Astrocyte of the spinal cord (primary cell): ENCODE results near the gene NEK2.
"Not testable (repeated sequence)": the region's sequence is repeated elsewhere in the genome, so short reads cannot be mapped to it uniquely, and the experiment has no call there.

Source experiments
- DNase-seq: peaks from one replicate; pipeline ENCODE4 v3.0.0; 2011; ENCODE audit warnings: low read depth, low spot score
- H3K4me3 ChIP-seq: 2 replicates; pipeline ENCODE4 v1.5.1; 2011; ENCODE audit warnings: low read depth, mild to moderate bottlenecking, low read length, moderate library complexity
- CTCF ChIP-seq: IDR thresholded peaks from 2 replicates; pipeline ENCODE4 v1.5.1; 2012; ENCODE audit warnings: low read depth, mild to moderate bottlenecking, low read length, inconsistent platforms
- in situ Hi-C: cut with HindIII; loops from 2 replicates; pipeline ENCODE4 v1.10.0; 2017; ENCODE audit warnings: low sequenced_read_pairs

Gene NEK2

DNA sequence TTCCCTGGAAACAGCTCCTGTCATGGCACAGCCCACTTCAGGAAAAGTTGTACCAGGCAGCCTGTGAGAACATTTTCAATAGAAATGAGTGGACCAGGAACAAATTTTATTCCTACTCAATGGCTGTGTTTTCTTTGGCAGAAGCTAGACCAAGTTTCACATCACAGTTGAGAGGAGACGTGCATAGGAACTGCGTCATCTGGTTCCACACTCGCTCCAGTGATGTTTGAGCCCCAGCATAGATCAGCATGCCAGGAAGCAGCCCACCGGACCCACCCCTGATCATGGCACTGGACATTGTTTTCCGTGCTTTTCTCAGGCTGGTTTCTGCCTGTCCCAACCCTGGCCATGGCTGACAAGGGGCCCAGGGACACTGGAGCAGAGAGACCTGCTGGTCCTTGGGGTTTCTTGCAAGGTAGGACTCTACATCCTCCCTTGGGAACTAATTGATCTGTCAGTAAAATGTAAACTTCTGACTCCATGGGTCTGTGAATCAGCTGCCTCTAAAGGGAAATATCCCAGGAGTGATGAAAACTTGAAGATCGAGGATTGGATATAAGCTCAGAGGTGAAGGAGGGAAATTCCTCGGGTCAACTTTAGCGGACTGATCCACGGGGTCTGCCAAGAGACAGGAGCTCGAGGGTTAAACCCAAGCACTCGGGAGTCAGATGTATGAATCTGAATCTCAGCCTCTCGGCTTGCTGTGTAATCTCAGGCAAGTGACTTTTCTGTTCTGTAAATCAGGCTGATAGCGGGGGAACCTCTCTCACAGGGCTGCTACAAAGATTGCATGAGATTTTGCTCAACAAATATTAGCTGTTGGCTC, 35.7 kb downstream of the NEK2 start:
- in situ Hi-C loops, result no loop called here
- peak; percentile 92 for DNase-seq
- no peak for TF ChIP-seq CTCF
- H3K4me3 ChIP-seq, result peak overlapping the region; percentile 25

DNA sequence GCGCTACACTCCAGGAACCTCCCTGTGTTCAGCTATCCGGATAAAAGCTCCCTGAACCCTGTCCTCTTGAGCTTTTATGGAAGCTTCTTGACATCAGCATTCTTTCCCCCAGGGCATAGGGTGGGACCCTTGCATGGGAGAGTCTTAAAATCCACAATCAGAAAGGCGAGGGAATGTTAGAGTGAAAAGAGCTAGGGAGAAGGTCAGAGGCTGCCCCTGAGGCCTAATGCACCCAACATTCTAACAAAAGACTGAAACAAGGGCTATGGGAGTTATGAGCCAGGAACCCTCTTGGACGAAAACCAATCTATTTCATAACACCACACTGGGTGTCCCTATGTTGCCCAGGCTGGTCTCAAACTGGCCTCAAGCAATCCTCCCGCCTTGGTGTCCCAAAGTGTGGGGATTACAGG, 36.7 kb downstream of the NEK2 start:
- no peak for DNase-seq
- no peak for TF ChIP-seq CTCF
- H3K4me3 ChIP-seq, result no peak overlapping the region
- in situ Hi-C loops, result no loop called here

DNA sequence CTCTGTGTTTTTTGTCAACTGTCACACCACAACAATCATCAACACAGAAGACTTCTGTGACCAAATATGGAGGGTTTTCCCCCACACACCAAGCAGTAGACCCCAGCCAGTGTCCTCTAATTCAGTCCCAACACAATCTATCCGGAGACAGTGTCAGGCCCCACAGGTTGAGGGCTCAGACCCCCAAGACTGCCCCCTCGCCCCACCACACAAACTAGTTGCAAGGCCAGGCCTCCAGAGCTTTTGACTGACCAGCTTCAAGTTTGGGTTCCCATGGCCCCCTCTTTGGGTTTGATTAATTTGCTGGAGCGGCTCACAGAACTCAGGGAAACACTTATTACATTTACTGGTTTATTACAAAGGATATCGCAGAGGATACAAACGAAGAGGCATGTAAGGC, 37.2 kb downstream of the NEK2 start:
- no peak for TF ChIP-seq CTCF
- in situ Hi-C loops, result no loop called here
- DNase-seq, result no peak
- no peak overlapping the region for H3K4me3 ChIP-seq

- TF ChIP-seq CTCF, result no peak
- H3K4me3 ChIP-seq, result no peak overlapping the region
- no peak for DNase-seq
- in situ Hi-C loops, result no loop called here
Measured at GRCh38 chr1:211637066-211637465, 38.4 kb downstream of the NEK2 start.

DNA sequence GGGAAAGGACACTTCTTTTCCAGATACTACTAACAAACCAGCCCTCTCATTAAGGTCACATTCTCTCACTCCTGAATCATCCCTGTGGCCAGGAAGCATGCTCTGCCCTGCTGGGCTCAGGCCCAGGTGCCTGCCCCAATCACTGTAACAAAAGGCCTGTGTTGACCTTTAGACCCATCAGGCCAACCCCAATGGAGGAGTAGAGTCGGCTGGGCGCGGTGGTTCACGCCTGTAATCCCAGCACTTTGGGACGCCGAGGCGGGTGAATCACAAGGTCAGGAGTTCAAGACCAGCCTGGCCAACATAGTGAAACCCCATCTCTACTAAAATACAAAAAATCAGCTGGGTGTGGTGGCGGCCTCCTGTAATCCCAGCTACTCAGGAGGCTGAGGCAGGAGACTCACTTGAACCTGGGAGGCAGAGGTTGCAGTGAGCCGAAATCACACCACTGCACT, 38.8 kb downstream of the NEK2 start:
- H3K4me3 ChIP-seq, in situ Hi-C loops: not testable (repeated sequence)
- DNase-seq, result peak; percentile 71

DNA sequence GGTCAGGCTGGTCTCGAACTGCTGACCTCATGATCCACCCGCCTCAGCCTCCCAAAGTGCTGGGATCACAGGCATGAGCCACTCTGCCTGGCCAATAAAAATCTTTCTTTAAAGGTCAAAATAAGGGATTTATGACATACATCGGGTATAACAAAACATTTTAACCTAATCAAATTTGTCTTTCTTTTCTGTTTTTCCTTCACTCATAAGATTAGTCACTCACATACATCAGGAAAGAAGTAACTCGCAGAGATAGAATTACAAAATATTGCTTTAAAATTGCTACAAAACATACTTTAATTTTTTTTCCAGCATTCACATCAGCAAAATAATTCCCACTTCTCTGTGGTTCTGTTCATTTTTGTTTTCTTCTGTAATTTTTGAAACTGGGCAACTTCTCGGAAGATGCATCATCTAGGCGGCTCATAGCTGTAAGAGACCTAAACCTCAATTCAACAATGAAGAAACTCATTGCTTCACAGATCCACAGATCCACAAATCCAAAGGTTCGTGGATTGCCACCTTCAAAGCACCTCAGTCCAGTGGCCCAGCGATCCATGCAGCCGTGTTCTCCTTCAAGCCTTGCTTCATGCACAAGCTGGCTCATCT, 39.7 kb downstream of the NEK2 start:
- in situ Hi-C loops, result no loop called here
- H3K4me3 ChIP-seq, result no peak overlapping the region
- peak; percentile 35 for DNase-seq
- TF ChIP-seq CTCF, result no peak

- DNase-seq, result no peak
- TF ChIP-seq CTCF, result no peak
- in situ Hi-C loops, result no loop called here
- no peak overlapping the region for H3K4me3 ChIP-seq
Measured at GRCh38 chr1:211634931-211635330, 40.5 kb downstream of the NEK2 start.
